WTC11 (cell line): Measurements from ENCODE around the gene MESP2.

Experiments
- AFF4 ChIP-seq: sonication (generic); formaldehyde crosslinking; IDR thresholded peaks from 2 replicates; pipeline ENCODE4 v1.8.1; 2023; ENCODE audit warnings: mild to moderate bottlenecking, missing genetic modification reagents, borderline replicate concordance
- ATF2 ChIP-seq: sonication (generic); formaldehyde crosslinking; IDR thresholded peaks from 2 replicates; pipeline ENCODE4 v1.8.1; 2022; ENCODE audit warnings: low read depth, missing genetic modification reagents, borderline replicate concordance
- ATF6 ChIP-seq: sonication (generic); formaldehyde crosslinking; IDR thresholded peaks from 2 replicates; pipeline ENCODE4 v1.8.1; 2023; ENCODE audit warnings: mild to moderate bottlenecking, missing genetic modification reagents
- IRF2 ChIP-seq: sonication (generic); formaldehyde crosslinking; IDR thresholded peaks from 2 replicates; pipeline ENCODE4 v1.8.0; 2022; ENCODE audit warnings: low read depth, missing genetic modification reagents, borderline replicate concordance
- MAX ChIP-seq: sonication (generic); formaldehyde crosslinking; IDR thresholded peaks from 2 replicates; pipeline ENCODE4 v1.8.0; 2022; ENCODE audit warnings: mild to moderate bottlenecking, missing genetic modification reagents
- NR1H2 ChIP-seq: sonication (generic); formaldehyde crosslinking; IDR thresholded peaks from 2 replicates; pipeline ENCODE4 v1.9.0; 2021; ENCODE audit warnings: mild to moderate bottlenecking, moderate library complexity, missing genetic modification reagents
- NR3C1 ChIP-seq: sonication (generic); formaldehyde crosslinking; conservative IDR thresholded peaks from 2 replicates; pipeline ENCODE4 v1.8.1; 2023; ENCODE audit warnings: low read depth, mild to moderate bottlenecking, missing genetic modification reagents
- ZNF121 ChIP-seq: sonication (generic); formaldehyde crosslinking; IDR thresholded peaks from 2 replicates; pipeline ENCODE4 v1.8.0; 2023; ENCODE audit warnings: missing genetic modification reagents
- ZNF416 ChIP-seq: fragments of 250-450 bp; sonication (Bioruptor Pico); IDR thresholded peaks from 2 replicates; pipeline ENCODE4 v1.9.0; 2021; ENCODE audit warnings: mild to moderate bottlenecking, inconsistent platforms
- ZNF423 ChIP-seq: fragments of 250-450 bp; sonication (Bioruptor Pico); IDR thresholded peaks from 2 replicates; pipeline ENCODE4 v2.1.2; 2022; ENCODE audit warnings: mild to moderate bottlenecking, moderate library complexity
- TF ChIP-seq, protein P1 (sequence below): fragments of 200-600 bp; IDR thresholded peaks from 2 replicates; pipeline ENCODE4 v1.8.0; 2022; ENCODE audit warnings: antibody characterized with exemption

DNA sequence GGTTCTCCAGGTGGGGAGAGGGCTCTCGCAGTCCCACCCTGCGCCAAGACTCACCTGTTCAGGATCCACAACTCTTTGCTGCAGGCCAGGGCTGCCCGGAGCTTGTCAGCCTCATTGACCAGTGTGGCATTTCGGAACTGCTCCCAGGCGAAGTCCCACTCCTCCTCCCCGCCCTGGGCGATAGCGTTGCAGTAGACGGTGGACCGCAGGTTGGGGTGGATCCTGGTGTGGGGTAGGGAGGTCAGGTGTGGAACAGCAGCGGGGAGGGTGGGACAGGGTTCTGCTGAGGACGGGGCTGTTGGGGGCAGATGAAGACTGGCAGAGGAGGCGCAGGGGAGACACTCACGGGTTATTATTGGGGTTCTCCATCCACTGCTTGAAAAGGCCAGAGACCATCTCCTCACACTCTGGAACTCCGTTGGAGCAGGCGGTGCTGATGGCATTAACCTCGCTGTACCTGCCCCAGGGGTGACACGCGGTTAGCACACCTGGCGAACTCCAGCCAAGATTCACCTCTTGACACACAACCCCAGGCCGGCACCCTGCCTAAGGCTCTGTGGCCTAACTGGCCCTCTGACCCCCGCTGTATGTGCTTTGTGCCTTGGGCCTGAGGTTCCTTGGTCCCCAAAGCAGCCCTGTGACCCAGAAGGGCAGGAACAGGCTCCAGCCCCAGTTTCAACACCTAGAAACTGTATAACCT is 16.1 kb downstream of the MESP2 start:
- TF ChIP-seq AFF4 (CRISPR knock-in tag), result no peak
- TF ChIP-seq, protein P1, sequence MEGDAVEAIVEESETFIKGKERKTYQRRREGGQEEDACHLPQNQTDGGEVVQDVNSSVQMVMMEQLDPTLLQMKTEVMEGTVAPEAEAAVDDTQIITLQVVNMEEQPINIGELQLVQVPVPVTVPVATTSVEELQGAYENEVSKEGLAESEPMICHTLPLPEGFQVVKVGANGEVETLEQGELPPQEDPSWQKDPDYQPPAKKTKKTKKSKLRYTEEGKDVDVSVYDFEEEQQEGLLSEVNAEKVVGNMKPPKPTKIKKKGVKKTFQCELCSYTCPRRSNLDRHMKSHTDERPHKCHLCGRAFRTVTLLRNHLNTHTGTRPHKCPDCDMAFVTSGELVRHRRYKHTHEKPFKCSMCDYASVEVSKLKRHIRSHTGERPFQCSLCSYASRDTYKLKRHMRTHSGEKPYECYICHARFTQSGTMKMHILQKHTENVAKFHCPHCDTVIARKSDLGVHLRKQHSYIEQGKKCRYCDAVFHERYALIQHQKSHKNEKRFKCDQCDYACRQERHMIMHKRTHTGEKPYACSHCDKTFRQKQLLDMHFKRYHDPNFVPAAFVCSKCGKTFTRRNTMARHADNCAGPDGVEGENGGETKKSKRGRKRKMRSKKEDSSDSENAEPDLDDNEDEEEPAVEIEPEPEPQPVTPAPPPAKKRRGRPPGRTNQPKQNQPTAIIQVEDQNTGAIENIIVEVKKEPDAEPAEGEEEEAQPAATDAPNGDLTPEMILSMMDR, result no peak
- TF ChIP-seq NR1H2 (CRISPR knock-in tag), result no peak
- TF ChIP-seq MAX (CRISPR knock-in tag), result no peak
- no peak for TF ChIP-seq ZNF423 (CRISPR knock-in tag)
- TF ChIP-seq ATF6 (CRISPR knock-in tag), result no peak
- TF ChIP-seq ATF2 (CRISPR knock-in tag), result no peak
- TF ChIP-seq ZNF121 (CRISPR knock-in tag), result no peak
- TF ChIP-seq IRF2 (CRISPR knock-in tag), result no peak
- TF ChIP-seq NR3C1 (CRISPR knock-in tag), result no peak
- TF ChIP-seq ZNF416 (CRISPR knock-in tag), result no peak
